GM23248 (cell line): ENCODE measurements around the gene THAP4. TPM values are rescaled to one million over a fixed set of nuclear protein-coding genes. Genes with fewer than 3 reads are reported as not detected.

ENCODE experiments used
- DNase-seq: peaks from one replicate; pipeline ENCODE4 v3.0.0-alpha.2; 2015
- H2AFZ ChIP-seq: fragments of 200-600 bp; sonication (generic); 2 replicates; pipeline ENCODE4 v1.6.1; 2016; ENCODE audit warnings: antibody characterized with exemption
- H3F3A ChIP-seq: fragments of 200-600 bp; sonication (generic); 2 replicates; pipeline ENCODE4 v1.6.1; 2016; ENCODE audit warnings: mild to moderate bottlenecking, antibody characterized with exemption, mixed run types; ENCODE audit not compliant: insufficient read depth
- H3K27ac ChIP-seq: fragments of 200-600 bp; sonication (generic); 2 replicates; pipeline ENCODE4 v1.5.1; 2016; ENCODE audit warnings: mild to moderate bottlenecking
- H3K27me3 ChIP-seq: fragments of 200-600 bp; sonication (generic); replicated peaks from 2 replicates; pipeline ENCODE4 v1.6.1; 2016; ENCODE audit warnings: mild to moderate bottlenecking; ENCODE audit not compliant: insufficient read depth
- H3K36me3 ChIP-seq: fragments of 200-600 bp; sonication (generic); 2 replicates; pipeline ENCODE4 v1.6.1; 2016; ENCODE audit warnings: low read depth, mild to moderate bottlenecking
- H3K4me1 ChIP-seq: fragments of 200-600 bp; sonication (generic); 2 replicates; pipeline ENCODE4 v1.6.1; 2016; ENCODE audit warnings: mild to moderate bottlenecking; ENCODE audit not compliant: insufficient read depth
- H3K4me2 ChIP-seq: fragments of 200-600 bp; sonication (generic); one replicate; pipeline ENCODE4 v1.6.1; 2016; ENCODE audit warnings: mild to moderate bottlenecking; ENCODE audit not compliant: unreplicated experiment
- H3K4me3 ChIP-seq: fragments of 200-600 bp; sonication (generic); 2 replicates; pipeline ENCODE4 v1.5.1; 2016; ENCODE audit warnings: mild to moderate bottlenecking
- H3K79me2 ChIP-seq: fragments of 200-600 bp; sonication (generic); 2 replicates; pipeline ENCODE4 v1.6.1; 2016; ENCODE audit warnings: mild to moderate bottlenecking; ENCODE audit not compliant: insufficient read depth
- H3K9ac ChIP-seq: fragments of 200-600 bp; sonication (generic); 2 replicates; pipeline ENCODE4 v1.6.1; 2016; ENCODE audit warnings: mild to moderate bottlenecking
- H3K9me2 ChIP-seq: fragments of 200-600 bp; sonication (generic); 2 replicates; pipeline ENCODE4 v1.6.1; 2016; ENCODE audit warnings: mixed run types, mild to moderate bottlenecking, moderate library complexity; ENCODE audit not compliant: insufficient read depth
- H3K9me3 ChIP-seq: fragments of 200-600 bp; sonication (generic); one replicate; pipeline ENCODE4 v1.6.1; 2017; ENCODE audit warnings: low read depth
- H4K20me1 ChIP-seq: fragments of 200-600 bp; sonication (generic); 2 replicates; pipeline ENCODE4 v1.6.0; 2016; ENCODE audit not compliant: insufficient read depth
- EZH2 ChIP-seq: fragments of 200-600 bp; sonication (generic); IDR thresholded peaks from 2 replicates; pipeline ENCODE4 v1.6.1; 2018; ENCODE audit warnings: antibody characterized with exemption, mild to moderate bottlenecking; ENCODE audit not compliant: insufficient read depth, poor library complexity, severe bottlenecking
- EZH2phosphoT487 ChIP-seq: fragments of 200-600 bp; sonication (generic); IDR thresholded peaks from 2 replicates; pipeline ENCODE4 v1.6.1; 2018; ENCODE audit warnings: antibody characterized with exemption, moderate library complexity, mild to moderate bottlenecking, low read depth; ENCODE audit not compliant: insufficient read depth
- WGBS, 2 experiments: methylation state at CpG; one replicate each; pipeline ENCODE4 v1.1.6; 2015 to 2017; ENCODE audit warnings: low lambda C conversion rate in 2 of 2, low coverage in 1 of 2; ENCODE audit errors: missing lambda C conversion rate in 2 of 2; 5-methylcytosine and 5-hydroxymethylcytosine counted together
- in situ Hi-C: fragments of 300-500 bp; cut with MboI; formaldehyde crosslinking; loops from 2 replicates; pipeline ENCODE4 v1.15.0; 2020
- polyA plus RNA-seq: library from polyadenylated mRNA; unstranded; fragments of >200 nt; fragmentation: Nextera tagmentation; extraction: Ambion mirVana; gene quantifications from 2 replicates; pipeline ENCODE4 v1.2.1, GENCODE V29; 2016
- total RNA-seq: library from RNA; depleted of rRNA; stranded (reverse); fragments of >200 nt; shearing (Covaris generic); gene quantifications from 2 replicates; pipeline ENCODE4 v1.2.3, GENCODE V29; 2014

THAP4 gene
- total and polyA plus RNA-seq, 2 experiments from 2014 or later, result 46.4 to 53.4 TPM

DNA sequence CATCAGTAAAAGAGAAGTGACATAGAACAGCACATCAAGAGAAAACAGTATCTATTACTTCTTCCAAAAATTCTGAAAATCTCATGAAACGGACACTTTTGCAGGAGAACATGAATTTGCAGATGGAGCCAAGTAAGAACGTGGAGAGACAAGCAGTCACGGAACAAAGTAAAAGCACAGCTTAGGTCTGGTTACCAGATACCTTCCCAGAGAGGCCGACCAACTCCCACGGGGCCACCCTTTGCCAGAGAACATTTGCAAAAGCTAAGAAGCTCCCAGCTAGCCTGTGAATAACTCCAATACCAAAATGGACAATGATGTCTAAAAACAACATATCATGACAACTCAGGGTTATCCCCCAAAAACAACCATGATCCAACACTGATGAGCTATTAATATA, 38.9 kb downstream of the THAP4 start:
- peaks cover 18% of the 10 kb centered on the region; the same call in 1 of the 2 replicates for H3K36me3 ChIP-seq
- H3K79me2 ChIP-seq, result no peaks in the 10 kb centered on the region; the same call in 1 of the 2 replicates
- H3F3A ChIP-seq, result no peaks in the 10 kb centered on the region
- H3K27me3 ChIP-seq, result no peaks in the 10 kb centered on the region
- no peaks in the 10 kb centered on the region for H3K4me1 ChIP-seq
- TF ChIP-seq EZH2phosphoT487 (no peak), EZH2 (no peak)
- 43 to 50% methylated on average over 5 of the region's 5 CpGs for WGBS, 2 experiments
- no peak overlapping the region for H2AFZ ChIP-seq
- H3K9me3 ChIP-seq, result no peaks in the 10 kb centered on the region
- in situ Hi-C loops, result no loop called here
- H3K9ac ChIP-seq, result no peak overlapping the region
- no peak overlapping the region for H3K27ac ChIP-seq
- H3K4me2 ChIP-seq, result no peak overlapping the region
- no peak overlapping the region for H3K4me3 ChIP-seq
- no peaks in the 10 kb centered on the region for H4K20me1 ChIP-seq
- no peak for DNase-seq
- no peaks in the 10 kb centered on the region for H3K9me2 ChIP-seq

DNA sequence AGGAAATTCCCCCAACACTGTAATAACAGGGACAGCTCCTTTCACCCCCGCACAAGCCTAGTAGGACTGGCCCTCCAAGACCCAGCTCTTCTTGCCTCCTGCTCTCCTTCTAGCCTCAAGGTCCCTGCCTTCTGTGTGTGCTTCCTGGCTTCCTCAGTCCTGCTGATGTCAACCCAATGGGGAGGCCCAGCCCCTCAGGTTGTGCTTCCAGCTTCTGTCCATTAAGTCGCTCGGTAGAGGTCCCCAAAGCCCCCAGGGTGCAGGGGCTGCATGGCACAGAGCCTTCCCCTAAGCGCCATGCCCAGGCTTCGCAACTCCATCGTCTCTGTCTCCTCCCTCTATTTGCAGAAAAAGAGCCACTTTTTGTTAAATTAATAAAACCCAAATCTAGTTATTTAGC, 39.4 kb downstream of the THAP4 start:
- Histone ChIP-seq H3F3A (no peaks in the 10 kb centered on the region), H2AFZ (no peak overlapping the region), H3K9me2 (no peaks in the 10 kb centered on the region), H3K9me3 (no peaks in the 10 kb centered on the region), H3K27ac (no peak overlapping the region), H3K4me1 (no peaks in the 10 kb centered on the region), H3K4me2 (no peak overlapping the region), H3K36me3 (peaks cover 18% of the 10 kb centered on the region; the same call in 1 of the 2 replicates), H3K79me2 (no peaks in the 10 kb centered on the region; the same call in 1 of the 2 replicates), H3K27me3 (no peaks in the 10 kb centered on the region), H4K20me1 (no peaks in the 10 kb centered on the region), H3K9ac (no peak overlapping the region), H3K4me3 (no peak overlapping the region)
- 91% methylated on average over 6 of the region's 6 CpGs for WGBS, 2 experiments
- in situ Hi-C loops, result no loop called here
- no peak for DNase-seq
- TF ChIP-seq EZH2phosphoT487, result no peak
- no peak for TF ChIP-seq EZH2

- no peaks in the 10 kb centered on the region for H3K4me1 ChIP-seq
- peaks cover 13% of the 10 kb centered on the region; the same call in 1 of the 2 replicates for H3K36me3 ChIP-seq
- H3K27me3 ChIP-seq, result no peaks in the 10 kb centered on the region
- WGBS, 2 experiments, result 91 to 93% methylated on average over 13 to 15 of the region's 15 CpGs
- H3K27ac ChIP-seq, result no peak overlapping the region
- in situ Hi-C loops, result no loop called here
- TF ChIP-seq EZH2, result no peak
- TF ChIP-seq EZH2phosphoT487, result no peak
- no peaks in the 10 kb centered on the region for H3F3A ChIP-seq
- H3K79me2 ChIP-seq, result no peaks in the 10 kb centered on the region; the same call in 1 of the 2 replicates
- H4K20me1 ChIP-seq, result no peaks in the 10 kb centered on the region
- no peak overlapping the region for H3K4me3 ChIP-seq
- H3K9me2 ChIP-seq, result no peaks in the 10 kb centered on the region
- H3K9me3 ChIP-seq, result no peaks in the 10 kb centered on the region
- H3K4me2 ChIP-seq, result no peak overlapping the region
- H2AFZ ChIP-seq, result no peak overlapping the region
- no peak for DNase-seq
- no peak overlapping the region for H3K9ac ChIP-seq
Observed at GRCh38 chr2:241595600-241596140, 41.3 kb downstream of the THAP4 start.

- H3K4me1 ChIP-seq, result no peaks in the 10 kb centered on the region
- no peak overlapping the region for H3K9ac ChIP-seq
- H3K79me2 ChIP-seq, result no peaks in the 10 kb centered on the region; the same call in 1 of the 2 replicates
- no peak overlapping the region for H3K4me2 ChIP-seq
- no peaks in the 10 kb centered on the region for H4K20me1 ChIP-seq
- H3K9me3 ChIP-seq, result no peaks in the 10 kb centered on the region
- H3K27me3 ChIP-seq, result no peaks in the 10 kb centered on the region
- no peaks in the 10 kb centered on the region for H3F3A ChIP-seq
- no peak overlapping the region for H3K4me3 ChIP-seq
- H3K9me2 ChIP-seq, result no peaks in the 10 kb centered on the region
- WGBS, 2 experiments, result 90 to 91% methylated on average over 16 of the region's 16 CpGs
- in situ Hi-C loops, result no loop called here
- DNase-seq, result no peak
- no peak overlapping the region for H3K27ac ChIP-seq
- peaks cover 10% of the 10 kb centered on the region; the same call in 1 of the 2 replicates for H3K36me3 ChIP-seq
- TF ChIP-seq EZH2phosphoT487 (no peak), EZH2 (no peak)
- H2AFZ ChIP-seq, result no peak overlapping the region
Observed at GRCh38 chr2:241593271-241593670, 43.7 kb downstream of the THAP4 start.
